ENCODE measurements around the gene B3GNT2.

DNA sequence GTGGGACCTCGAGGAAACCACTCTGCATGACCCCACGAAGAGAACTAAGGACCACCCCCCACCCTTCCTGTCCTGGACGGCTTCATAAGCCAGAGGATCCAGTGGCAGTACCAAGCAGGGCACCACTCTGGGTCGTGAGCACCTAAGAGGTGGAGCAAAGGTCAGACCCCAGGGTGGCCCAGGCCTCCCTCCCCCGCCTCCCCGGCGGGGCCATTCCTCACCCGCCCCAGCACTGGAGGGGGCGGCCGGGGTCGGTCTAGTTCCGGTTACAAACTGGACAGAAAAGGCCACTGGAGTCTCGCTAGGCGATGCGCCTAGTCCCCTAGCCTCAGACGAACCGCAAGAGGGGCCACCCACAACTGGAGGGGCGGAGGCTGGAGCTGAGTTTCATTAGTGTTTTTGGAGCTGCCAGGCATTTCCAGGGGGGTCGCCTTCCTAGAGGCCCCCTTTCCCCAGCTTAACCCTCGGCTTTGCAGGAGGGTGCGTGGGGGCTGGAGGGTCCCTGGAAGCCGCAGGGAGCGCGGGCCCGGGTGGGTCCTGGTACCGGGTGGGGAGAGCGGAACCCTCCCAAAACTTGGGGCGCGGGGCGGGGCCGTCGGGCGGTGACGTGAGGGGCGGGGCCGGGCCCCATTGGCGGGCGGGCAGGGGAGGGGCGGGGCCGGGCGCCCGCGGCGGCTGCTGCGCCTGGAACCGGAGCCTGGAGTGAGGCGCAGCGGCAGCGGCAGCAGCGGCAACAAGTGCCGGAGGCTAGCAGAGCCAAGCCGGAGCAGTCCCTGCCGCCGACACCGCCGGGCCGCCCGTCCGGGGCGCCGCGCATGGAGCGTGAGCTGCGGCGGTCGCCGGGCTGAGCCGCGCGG is at the start of gene B3GNT2:
- TF ChIP-seq, protein P1, sequence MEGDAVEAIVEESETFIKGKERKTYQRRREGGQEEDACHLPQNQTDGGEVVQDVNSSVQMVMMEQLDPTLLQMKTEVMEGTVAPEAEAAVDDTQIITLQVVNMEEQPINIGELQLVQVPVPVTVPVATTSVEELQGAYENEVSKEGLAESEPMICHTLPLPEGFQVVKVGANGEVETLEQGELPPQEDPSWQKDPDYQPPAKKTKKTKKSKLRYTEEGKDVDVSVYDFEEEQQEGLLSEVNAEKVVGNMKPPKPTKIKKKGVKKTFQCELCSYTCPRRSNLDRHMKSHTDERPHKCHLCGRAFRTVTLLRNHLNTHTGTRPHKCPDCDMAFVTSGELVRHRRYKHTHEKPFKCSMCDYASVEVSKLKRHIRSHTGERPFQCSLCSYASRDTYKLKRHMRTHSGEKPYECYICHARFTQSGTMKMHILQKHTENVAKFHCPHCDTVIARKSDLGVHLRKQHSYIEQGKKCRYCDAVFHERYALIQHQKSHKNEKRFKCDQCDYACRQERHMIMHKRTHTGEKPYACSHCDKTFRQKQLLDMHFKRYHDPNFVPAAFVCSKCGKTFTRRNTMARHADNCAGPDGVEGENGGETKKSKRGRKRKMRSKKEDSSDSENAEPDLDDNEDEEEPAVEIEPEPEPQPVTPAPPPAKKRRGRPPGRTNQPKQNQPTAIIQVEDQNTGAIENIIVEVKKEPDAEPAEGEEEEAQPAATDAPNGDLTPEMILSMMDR (conservative IDR thresholded peaks at IDR 0.05; ENCODE audit: low read depth in 2 of 2), result no peak
- 0 out of 2 replicates have a peak, but pooled peaks have one; percentile 52 for TF ChIP-seq CREB1 (CRISPR knock-in tag; IDR thresholded peaks at IDR 0.05; ENCODE audit: low read depth)
- TF ChIP-seq, protein P2, sequence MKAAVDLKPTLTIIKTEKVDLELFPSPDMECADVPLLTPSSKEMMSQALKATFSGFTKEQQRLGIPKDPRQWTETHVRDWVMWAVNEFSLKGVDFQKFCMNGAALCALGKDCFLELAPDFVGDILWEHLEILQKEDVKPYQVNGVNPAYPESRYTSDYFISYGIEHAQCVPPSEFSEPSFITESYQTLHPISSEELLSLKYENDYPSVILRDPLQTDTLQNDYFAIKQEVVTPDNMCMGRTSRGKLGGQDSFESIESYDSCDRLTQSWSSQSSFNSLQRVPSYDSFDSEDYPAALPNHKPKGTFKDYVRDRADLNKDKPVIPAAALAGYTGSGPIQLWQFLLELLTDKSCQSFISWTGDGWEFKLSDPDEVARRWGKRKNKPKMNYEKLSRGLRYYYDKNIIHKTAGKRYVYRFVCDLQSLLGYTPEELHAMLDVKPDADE (IDR thresholded peaks at IDR 0.05), result no peak; the same call in 1 of the 2 replicates
- peak; percentile 74 for TF ChIP-seq POLR2AphosphoS5 (IDR thresholded peaks at IDR 0.05; ENCODE audit: low read depth)
- no peak for TF ChIP-seq EZH2 (IDR thresholded peaks at IDR 0.05; ENCODE audit: low read depth, unreplicated experiment)
- TF ChIP-seq, protein P3, sequence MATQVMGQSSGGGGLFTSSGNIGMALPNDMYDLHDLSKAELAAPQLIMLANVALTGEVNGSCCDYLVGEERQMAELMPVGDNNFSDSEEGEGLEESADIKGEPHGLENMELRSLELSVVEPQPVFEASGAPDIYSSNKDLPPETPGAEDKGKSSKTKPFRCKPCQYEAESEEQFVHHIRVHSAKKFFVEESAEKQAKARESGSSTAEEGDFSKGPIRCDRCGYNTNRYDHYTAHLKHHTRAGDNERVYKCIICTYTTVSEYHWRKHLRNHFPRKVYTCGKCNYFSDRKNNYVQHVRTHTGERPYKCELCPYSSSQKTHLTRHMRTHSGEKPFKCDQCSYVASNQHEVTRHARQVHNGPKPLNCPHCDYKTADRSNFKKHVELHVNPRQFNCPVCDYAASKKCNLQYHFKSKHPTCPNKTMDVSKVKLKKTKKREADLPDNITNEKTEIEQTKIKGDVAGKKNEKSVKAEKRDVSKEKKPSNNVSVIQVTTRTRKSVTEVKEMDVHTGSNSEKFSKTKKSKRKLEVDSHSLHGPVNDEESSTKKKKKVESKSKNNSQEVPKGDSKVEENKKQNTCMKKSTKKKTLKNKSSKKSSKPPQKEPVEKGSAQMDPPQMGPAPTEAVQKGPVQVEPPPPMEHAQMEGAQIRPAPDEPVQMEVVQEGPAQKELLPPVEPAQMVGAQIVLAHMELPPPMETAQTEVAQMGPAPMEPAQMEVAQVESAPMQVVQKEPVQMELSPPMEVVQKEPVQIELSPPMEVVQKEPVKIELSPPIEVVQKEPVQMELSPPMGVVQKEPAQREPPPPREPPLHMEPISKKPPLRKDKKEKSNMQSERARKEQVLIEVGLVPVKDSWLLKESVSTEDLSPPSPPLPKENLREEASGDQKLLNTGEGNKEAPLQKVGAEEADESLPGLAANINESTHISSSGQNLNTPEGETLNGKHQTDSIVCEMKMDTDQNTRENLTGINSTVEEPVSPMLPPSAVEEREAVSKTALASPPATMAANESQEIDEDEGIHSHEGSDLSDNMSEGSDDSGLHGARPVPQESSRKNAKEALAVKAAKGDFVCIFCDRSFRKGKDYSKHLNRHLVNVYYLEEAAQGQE (IDR thresholded peaks at IDR 0.05; ENCODE audit: unreplicated experiment), result no peak
- TF ChIP-seq EZH2phosphoT487 (IDR thresholded peaks at IDR 0.05; ENCODE audit: unreplicated experiment), result no peak
- TF ChIP-seq JUNB (IDR thresholded peaks at IDR 0.05; ENCODE audit: unreplicated experiment), result no peak
- no peak for TF ChIP-seq NANOG (IDR thresholded peaks at IDR 0.05; ENCODE audit: borderline replicate concordance)
- no peak for TF ChIP-seq ZNF331 (CRISPR knock-in tag; IDR thresholded peaks at IDR 0.05; ENCODE audit: low read depth)
- TF ChIP-seq STAT1 (IDR thresholded peaks at IDR 0.05; ENCODE audit: unreplicated experiment), result no peak
- TF ChIP-seq ZNF114 (CRISPR knock-in tag; IDR thresholded peaks at IDR 0.05), result no peak
